Measurements from ENCODE around the gene PPP1R1B. TPM values are rescaled to one million over a fixed set of nuclear protein-coding genes. Genes with fewer than 3 reads are reported as not detected.

The PPP1R1B gene
- total RNA-seq, 1 experiment from 2014 or later = not detected

DNA sequence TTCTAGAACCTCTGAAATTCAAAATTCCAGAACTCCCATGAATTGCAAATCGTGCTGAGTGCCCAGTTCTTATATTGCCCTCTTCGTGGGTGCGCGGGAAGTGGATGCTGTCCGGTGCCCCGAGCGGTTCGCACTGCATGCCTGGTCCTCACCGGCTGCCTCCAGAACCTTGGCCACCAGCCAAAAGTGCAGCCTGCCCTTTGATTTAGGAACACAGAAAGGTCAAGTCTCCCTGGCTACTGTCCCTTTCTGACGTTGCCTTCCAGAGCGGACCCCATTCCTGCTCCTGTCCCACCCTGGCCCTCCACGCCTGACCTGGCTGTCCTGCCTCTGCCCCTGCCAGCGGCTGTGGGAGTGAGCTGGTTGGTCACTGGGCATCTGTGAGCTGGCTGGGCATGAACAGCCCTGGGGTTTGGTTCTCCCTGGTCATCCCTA is 28.7 kb upstream of the PPP1R1B start:
- Histone ChIP-seq H3K4me3 (no peak overlapping the region), H3K27me3 (peaks cover 94% of the 10 kb centered on the region), H3K36me3 (no peaks in the 10 kb centered on the region), H3K9me3 (no peaks in the 10 kb centered on the region)
- no peak for DNase-seq

DNA sequence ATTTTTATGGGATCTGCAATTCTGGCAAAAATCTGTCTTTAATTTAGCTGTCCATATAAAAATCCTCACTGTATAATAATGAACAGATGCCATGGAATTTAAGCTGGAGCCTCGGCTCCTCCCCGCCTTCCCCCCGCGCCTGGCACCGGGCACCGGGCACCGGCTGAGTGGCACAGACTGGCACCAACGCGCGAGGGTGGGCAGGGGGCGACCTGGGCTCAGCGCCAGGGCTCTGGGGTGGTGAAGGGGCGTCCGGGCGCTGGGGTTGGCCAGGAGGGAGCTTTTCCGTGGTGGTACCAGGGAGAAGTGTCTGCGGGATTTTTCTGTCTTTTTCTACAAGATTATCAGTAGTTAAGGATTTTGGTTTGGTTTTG is 28.1 kb upstream of the PPP1R1B start:
- Histone ChIP-seq H3K4me3 (no peak overlapping the region), H3K27me3 (peaks cover 96% of the 10 kb centered on the region), H3K36me3 (no peaks in the 10 kb centered on the region), H3K9me3 (no peaks in the 10 kb centered on the region)
- no peak for DNase-seq

DNA sequence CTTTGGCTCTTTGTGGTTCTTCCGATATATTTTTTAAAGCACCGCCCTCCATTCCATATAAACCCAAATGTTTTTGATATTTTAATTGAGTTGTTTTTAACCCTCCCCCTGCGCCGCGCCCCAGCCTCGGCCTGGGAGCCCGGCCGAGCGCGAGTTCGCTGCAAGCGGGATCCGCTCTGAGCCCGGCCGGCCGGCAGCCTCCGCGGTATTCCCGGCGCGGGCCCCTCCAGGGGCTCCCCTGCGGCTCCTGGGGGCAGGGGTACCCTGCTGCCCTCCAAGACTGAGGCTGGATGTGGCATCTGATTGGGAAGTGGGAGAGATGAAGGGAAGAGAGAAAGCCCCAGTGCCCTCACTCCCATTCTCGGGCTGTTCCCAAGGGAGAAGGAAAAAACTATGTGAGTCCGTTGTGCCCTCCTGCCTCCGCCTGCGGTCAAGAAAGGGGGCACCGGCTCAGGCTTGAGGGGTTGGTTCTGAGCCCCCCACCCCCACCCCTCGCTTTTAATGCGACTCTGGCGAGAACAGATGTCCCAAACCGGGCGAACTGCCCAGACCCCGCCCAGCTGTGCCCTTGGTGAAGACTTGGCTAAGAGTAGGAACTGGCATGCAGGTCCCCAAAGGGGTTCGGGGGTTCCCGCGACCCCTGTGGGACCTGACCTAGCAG is 27.6 kb upstream of the PPP1R1B start:
- no peak for DNase-seq
- Histone ChIP-seq H3K36me3 (no peaks in the 10 kb centered on the region), H3K4me3 (no peak overlapping the region), H3K9me3 (no peaks in the 10 kb centered on the region), H3K27me3 (peaks cover 96% of the 10 kb centered on the region)

DNA sequence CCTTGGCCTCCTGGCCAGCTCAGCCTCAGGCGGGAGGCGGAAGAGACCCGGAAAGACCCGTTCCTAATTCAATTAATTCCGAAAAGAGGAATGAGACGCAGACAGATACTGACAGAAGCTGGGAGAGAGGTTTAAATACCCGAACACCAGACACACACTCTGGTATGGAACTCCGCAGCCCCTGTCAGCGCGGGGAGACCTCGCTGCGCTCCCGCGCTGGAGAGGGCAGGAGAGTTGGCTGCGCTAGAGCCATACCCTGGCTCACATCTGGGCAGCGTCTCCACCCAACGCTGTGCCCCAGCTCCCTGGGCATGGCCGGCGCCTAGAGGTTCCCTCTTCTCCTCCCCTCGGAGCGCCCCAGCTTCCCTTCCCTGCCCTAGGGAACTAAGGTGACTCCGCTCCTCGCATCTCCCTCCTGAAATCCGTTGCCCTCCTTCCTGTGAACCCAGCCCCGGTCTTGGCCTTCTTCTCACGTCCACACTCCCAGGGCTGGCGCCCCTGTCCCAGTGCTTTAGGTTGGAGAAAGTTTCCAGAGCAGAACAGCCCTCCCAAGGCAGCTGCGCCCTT is 27.0 kb upstream of the PPP1R1B start:
- Histone ChIP-seq H3K4me3 (no peak overlapping the region), H3K27me3 (peaks cover 97% of the 10 kb centered on the region)
- DNase-seq = no peak

DNA sequence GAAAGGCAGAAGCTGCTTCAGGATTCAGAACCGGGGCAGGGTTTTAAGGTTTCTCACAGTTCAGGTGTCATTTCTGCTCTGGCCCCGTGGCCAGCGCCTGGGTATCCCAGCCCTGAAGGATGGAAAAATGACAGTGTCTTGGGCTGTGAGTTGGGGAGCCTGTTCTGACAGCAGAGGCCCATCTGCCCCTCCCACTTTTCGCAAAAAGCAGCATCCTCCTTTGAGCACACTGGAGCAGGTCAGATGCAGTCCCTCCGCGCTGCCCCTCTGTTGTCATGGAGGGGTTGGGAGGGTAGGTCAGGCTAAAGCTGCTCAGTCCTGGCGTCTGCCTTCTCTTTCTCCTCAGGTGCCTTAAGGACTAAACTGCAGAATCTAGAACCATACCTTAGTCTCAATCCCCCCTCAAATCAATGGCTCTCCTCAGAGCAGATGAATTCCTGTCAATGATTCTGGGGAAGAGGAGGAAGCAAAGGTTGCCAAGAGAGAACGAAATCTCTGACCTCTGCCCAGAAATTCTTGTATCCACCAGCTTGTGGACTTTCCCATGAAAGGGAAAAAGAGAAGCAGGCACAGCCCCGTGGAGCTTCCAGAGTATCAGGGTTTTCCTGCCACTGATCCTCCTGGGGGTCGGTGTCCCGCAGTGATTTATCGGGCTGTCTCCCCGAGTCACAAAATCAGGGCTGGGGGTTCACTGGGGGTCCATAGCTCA is 26.3 kb upstream of the PPP1R1B start:
- no peak for DNase-seq
- H3K4me3 ChIP-seq = no peak overlapping the region
- peaks cover 97% of the 10 kb centered on the region for H3K27me3 ChIP-seq
- no peaks in the 10 kb centered on the region for H3K9me3 ChIP-seq
- H3K36me3 ChIP-seq = no peaks in the 10 kb centered on the region

More for the DNA sequence above, 27.0 kb upstream of the PPP1R1B start:
- H3K9me3 ChIP-seq = no peaks in the 10 kb centered on the region
- no peaks in the 10 kb centered on the region for H3K36me3 ChIP-seq

DNA sequence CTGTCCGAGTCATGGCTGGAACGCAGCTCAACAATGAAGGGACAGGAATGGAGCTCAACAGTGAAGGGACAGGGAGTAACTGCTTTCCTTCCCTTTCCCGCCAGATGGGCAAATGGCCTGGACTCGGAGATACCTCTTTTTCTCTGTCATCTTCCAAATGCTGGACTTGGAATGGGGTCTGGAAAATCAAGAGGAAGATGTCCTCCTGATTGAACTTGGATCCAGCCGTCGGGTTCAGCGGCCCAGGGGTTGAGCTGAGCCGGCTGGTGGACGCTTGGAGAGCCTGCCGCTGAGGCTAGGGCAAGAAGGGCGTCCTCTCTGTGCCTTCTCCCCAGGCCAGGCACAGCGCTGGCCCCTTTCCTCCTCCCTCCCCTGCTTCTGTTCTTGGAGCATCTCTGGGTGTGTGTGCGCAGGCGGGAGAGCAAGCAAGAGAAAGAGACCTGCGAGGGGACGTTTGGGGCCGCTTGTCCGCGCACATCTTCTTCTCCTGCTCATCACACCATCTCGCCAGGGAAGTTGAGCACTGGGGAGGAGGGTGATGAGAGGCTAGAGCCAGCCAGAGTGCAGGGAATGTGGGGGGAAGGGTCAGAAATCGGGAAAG is 25.7 kb upstream of the PPP1R1B start:
- peaks cover 97% of the 10 kb centered on the region for H3K27me3 ChIP-seq
- H3K36me3 ChIP-seq = no peaks in the 10 kb centered on the region
- H3K9me3 ChIP-seq = no peaks in the 10 kb centered on the region
- no peak overlapping the region for H3K4me3 ChIP-seq
- DNase-seq = no peak

DNA sequence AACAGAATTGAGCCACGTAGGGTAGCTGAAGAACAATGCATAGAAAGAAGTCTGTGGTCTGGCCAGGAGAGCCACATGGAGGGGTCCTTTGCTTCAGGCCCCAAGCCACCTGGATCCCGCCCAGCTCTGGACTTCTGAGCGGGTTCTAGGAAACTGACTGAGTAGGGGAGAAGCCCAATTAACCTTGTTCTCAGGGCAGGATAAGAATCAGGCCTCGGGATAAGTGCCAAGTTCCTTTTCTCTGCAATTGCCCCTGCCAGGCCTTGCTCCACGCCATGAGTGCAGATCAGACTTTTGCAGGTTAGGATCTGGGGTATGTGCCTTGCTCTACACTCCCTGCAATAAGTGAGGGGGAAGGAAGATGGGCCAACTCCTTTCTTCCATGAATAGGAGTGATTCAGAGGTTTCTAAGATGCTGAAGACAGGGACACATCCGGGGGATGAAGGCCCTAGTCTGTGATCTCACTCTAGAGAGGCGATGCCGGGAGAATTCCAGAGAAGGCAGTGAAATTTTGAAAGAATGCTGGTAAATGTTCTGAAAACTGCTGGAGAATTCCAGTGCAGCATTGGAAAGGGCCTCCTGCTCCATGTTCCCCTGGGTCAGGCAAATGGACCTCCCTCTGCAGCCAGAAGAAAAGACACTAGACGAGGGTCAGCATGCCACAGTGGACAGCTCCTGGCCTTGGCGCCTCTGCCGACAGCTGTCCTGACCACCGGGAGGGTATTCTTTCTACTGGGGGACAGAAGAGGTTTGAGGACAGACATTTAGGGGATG is 24.8 kb upstream of the PPP1R1B start:
- H3K4me3 ChIP-seq = no peak overlapping the region
- H3K27me3 ChIP-seq = peaks cover 97% of the 10 kb centered on the region
- DNase-seq = no peak
- no peaks in the 10 kb centered on the region for H3K36me3 ChIP-seq
- H3K9me3 ChIP-seq = no peaks in the 10 kb centered on the region

DNA sequence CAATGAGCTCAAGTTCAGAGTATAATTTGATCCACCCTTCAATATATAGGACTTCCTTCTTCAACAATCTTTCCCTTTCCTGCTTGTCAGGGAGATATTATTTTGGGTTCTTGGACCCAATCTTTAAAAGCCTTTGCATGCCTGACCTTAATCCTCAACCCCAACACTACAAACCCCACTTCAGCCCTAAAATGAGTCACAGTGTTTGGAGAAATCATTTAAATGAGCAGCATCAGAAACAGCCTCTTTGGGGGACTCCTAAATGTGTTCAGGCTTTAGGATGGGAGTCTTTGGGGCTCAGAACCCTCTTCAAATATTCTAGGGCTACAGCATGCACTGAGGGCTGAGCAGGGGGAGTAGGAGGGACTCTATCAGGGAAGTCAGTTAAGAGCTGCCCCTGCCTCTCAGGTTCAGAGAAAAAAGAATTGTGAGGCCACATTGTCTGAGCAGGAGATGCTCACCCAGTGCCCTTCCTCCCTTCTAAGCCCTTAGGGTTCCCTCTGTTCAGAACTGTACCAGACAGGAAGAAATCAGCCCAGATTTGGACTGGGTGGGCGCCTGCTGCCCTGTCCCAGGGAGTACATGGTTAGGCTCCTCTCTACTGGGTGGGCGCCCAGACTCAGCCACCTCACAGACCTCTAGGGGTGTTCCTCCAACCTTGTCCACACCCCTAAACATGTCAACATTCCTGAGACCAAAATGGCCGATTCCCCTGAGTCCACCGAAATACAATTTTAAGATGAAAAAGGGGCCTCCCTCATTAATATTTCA is 24.0 kb upstream of the PPP1R1B start:
- DNase-seq = no peak
- Histone ChIP-seq H3K9me3 (no peaks in the 10 kb centered on the region), H3K27me3 (peaks cover 98% of the 10 kb centered on the region), H3K36me3 (no peaks in the 10 kb centered on the region), H3K4me3 (no peak overlapping the region)

DNA sequence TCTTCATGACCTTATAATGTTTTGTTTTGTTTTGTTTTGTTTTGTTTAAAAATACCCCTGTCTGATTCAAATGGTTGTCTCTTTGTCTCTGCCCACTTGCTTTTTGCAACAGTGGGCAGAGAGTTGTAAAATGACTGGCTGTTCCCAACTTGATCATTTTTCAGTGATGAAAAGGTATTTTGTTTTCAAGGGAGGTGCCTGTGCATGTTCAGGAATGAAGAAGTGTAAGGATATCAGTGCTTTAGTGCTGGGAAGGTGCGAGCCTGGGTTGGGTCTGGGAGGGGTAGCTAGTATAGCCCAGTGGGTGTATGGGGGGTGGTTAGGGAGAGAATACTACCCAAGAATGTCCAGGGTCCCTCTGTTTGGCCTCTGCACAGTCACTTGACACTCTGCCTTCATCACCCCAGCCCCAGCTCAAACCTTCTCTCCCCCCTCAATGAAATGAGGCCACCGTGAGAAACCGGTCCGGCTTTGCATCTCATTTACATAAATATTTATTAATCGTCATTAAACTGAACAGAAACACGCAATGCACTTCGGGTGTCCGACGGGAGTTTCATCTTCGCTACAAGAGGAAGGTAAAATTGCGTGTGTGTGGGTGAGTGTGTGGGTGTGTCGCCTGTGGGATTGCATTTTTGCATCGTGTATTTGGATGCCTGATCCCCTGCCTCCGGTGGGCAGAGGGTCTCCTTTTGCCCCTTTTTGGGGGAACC is 23.3 kb upstream of the PPP1R1B start:
- Histone ChIP-seq H3K4me3 (no peak overlapping the region), H3K9me3 (no peaks in the 10 kb centered on the region), H3K27me3 (peaks cover 98% of the 10 kb centered on the region), H3K36me3 (no peaks in the 10 kb centered on the region)
- no peak for DNase-seq

DNA sequence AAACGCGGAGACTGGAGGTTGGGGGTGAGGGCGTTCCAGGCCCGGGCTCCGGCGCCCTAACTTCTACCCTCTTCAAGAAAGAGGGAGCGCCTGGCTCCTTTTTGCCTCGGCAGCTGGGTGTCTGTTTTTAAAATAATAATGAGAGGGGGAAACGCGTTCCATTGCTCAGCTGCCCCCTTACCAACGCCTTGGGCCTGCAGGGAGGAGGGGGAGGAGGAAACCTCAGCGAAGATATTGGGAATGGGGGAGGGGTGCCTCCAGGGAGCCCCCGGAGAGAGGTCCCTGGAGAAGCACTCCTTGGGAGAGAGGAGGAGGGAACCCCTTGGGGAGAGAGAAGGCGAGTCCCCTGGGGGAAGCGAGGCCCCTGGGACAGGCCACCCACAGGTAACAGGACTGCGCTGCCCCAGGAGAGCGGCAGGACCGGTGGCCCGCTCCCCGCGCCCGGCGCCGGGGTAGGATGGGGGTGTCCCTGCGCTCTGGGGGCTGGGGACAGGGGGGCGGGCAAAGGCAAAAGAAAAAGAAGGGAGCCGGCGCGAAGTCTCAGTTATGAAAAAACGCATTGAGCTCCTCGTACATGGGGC is 21.8 kb upstream of the PPP1R1B start:
- no peak for DNase-seq

DNA sequence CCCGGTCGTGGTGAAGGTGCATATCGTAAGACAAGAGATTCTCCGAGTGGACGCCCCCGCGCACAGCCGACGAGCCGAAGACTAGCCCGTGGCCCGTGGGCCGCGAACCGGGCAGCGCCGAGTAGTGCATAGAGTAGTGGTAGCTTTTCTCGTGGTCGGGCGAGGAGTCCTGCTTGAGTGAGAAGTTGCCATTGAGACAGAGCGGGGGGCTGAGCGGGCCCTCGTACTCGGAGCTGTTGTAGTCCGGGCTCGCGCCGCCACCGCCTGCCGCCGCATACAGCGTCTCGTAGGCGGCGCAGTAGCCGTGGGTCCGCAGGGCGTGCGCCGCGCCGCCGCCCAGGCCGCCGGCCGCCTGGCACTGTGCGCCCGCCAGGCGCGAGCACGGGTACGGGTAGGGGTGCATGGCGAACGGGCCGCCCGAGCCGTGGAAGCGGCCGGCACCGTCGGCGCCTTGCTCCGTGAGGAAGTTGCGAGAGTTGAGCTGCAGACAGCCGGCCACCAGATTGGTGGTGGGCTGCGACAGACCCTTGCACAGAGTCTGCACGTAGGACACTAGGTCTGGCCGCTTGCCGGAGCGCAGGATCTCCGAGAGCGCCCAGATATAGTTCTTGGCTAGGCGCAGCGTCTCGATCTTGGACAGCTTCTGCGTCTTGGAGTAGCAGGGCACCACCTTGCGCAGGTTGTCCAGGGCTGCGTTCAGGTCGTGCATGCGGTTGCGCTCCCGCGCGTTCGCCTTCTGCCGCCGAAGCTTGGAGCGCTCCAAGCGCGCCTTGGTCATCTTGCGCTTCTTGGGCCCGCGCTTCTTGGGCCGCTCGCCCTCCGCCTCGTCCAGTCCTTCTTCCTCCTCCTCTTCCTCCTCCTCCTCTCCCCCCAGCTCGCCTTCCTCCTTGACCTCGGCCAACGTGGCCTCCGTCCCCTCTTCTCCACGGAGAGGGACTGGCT is 21.0 kb upstream of the PPP1R1B start:
- no peak for DNase-seq
- Histone ChIP-seq H3K9me3 (no peaks in the 10 kb centered on the region), H3K36me3 (no peaks in the 10 kb centered on the region), H3K4me3 (no peak overlapping the region), H3K27me3 (peaks cover 80% of the 10 kb centered on the region)

More for the DNA sequence above, 21.8 kb upstream of the PPP1R1B start:
- H3K36me3 ChIP-seq = no peaks in the 10 kb centered on the region
- peaks cover 88% of the 10 kb centered on the region for H3K27me3 ChIP-seq
- no peak overlapping the region for H3K4me3 ChIP-seq
- no peaks in the 10 kb centered on the region for H3K9me3 ChIP-seq

DNA sequence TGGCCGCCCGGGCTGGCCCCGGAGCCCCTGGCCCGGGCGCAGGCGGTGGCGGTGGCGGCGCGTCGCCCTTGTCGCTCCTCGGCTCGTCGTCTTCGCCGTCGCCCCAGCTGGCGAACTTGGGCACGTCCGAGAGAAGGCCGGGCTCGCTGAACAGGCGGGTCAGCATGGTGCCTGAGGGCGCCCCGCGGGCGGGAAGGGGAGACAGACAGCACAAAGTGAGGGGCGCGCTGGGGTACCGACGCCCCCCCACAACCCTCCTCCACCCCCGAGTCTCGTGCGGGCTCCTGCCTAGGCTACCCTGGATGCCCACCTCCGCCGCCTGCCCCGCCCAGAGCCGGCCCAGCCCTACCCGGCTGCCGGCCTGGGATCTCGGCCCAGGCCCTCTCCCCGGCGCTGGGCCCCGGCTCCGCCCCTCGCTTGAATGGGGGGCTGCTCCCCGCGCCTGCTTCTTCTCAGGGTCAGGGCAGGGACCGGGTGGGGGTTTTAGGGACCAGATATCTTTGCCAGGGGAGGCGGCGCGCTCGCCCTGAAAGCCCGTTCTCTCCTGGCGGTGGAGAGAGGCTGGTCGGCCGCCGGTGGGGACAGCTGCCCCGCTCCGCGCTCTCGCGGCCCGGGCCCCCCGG is 20.2 kb upstream of the PPP1R1B start:
- no peaks in the 10 kb centered on the region for H3K9me3 ChIP-seq
- peak overlapping the region; percentile 9; the same call in 1 of the 2 replicates for H3K4me3 ChIP-seq
- no peaks in the 10 kb centered on the region for H3K36me3 ChIP-seq
- H3K27me3 ChIP-seq = peaks cover 72% of the 10 kb centered on the region
- no peak for DNase-seq

DNA sequence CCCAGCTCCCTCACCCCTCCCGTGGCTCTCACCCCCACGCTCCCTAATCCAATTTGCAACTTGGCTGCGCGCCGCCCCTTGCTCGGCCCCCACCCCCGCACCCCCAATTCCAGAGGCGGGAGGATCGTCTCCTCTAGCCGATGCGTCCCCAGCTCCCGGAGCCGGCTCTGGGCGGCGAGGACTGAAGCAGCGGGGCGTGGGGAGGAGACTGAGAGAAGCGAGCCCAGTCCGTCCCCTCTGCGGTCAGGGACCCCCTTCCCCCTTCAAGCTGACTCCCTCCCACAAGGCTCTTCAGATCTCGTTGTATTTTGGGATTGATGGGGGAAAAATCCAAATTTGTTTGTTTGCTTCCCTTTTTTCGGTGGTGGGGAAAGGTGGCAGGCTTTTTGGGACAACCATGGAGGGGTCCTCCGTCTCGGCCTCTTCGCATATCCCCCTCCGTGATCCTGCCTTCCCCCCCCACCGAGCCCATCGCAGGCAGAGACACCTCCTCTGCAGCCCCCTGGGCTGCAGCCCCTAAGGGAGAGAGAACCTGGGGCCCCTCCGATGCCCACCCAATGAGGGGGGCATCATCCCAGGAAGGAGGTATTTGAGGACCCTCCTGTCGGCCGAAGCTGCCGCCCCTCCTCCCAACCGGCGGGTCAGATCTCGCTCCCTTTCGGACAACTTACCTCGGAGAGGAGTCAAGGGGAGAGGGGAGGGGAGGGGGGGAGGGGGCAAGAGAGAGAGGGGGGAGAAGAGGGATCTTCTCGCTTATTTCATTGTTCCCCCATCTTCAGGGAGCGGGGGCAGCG is 19.5 kb upstream of the PPP1R1B start:
- peaks cover 65% of the 10 kb centered on the region for H3K27me3 ChIP-seq
- no peak overlapping the region for H3K4me3 ChIP-seq
- no peaks in the 10 kb centered on the region for H3K9me3 ChIP-seq
- DNase-seq = no peak
- no peaks in the 10 kb centered on the region for H3K36me3 ChIP-seq
